ENCODE data around the gene TOE1.

TOE1 gene

DNA sequence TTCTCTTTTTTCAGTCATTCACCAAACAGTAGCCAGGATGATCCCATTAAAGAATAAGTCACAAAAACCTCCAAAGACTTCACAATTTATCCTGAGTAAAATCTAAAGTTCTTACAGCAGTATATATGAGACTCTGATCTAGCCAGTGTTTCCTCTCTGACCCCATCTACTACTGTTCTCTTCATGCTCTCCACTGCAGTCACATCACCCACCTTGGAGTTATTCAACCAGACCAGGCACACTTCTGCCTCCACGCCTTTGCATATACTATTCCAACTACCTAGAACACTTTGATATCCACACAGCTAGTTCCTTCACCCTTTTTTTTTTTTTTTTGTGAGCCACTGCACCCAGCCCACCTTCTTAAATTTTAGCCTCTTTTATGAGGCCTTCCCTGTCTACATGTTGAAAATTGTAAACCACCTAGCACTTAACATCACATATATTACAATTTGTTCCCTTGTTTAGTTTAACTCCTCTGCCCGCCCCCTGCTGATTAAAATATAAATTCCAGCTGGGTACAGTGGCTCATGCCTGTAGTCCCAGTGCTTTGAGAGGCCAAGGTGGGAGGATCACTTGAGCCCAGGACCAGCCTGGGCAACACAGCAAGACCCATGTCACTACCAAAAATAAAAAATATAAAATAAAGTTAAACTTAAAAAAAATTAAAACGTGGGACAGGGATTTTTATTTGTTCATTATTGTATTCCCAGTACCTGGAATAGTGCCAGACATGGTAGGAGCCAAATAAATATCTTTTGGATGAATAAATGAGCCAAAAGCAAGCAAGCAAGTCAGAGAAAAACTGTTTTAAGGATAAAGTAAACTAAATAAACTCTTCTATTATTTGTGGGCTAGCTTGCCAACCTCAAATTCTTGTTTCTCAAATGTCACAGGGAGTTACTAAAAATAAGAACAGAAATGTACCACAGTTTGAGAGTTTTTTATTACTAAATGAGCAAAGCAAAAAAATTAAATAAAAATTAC is 35.4 kb downstream of the TOE1 start:
- Histone ChIP-seq H3K27ac (ENCODE audit: low read length) (no peak overlapping the region), H3K9me3 (ENCODE audit: insufficient read depth, low read length) (no peaks in the 10 kb centered on the region), H3K9ac (ENCODE audit: low read length) (no peak overlapping the region), H3K27me3 (ENCODE audit: low read depth, low read length) (no peaks in the 10 kb centered on the region), H3K4me2 (ENCODE audit: low read length) (no peak overlapping the region), H3K36me3 (replicated peaks; ENCODE audit: low read depth, low read length) (no peaks in the 10 kb centered on the region), H4K20me1 (ENCODE audit: insufficient read depth, low read length) (no peaks in the 10 kb centered on the region), H3K4me1 (ENCODE audit: low read length) (peaks cover 10% of the 10 kb centered on the region), H3K4me3 (ENCODE audit: low read length) (no peak overlapping the region), H3K79me2 (ENCODE audit: low read length) (no peaks in the 10 kb centered on the region), H2AFZ (ENCODE audit: low read depth, low read length) (no peak overlapping the region)
- TF ChIP-seq, protein P1, sequence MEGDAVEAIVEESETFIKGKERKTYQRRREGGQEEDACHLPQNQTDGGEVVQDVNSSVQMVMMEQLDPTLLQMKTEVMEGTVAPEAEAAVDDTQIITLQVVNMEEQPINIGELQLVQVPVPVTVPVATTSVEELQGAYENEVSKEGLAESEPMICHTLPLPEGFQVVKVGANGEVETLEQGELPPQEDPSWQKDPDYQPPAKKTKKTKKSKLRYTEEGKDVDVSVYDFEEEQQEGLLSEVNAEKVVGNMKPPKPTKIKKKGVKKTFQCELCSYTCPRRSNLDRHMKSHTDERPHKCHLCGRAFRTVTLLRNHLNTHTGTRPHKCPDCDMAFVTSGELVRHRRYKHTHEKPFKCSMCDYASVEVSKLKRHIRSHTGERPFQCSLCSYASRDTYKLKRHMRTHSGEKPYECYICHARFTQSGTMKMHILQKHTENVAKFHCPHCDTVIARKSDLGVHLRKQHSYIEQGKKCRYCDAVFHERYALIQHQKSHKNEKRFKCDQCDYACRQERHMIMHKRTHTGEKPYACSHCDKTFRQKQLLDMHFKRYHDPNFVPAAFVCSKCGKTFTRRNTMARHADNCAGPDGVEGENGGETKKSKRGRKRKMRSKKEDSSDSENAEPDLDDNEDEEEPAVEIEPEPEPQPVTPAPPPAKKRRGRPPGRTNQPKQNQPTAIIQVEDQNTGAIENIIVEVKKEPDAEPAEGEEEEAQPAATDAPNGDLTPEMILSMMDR (IDR thresholded peaks at IDR 0.05; ENCODE audit: low read depth, low read length), result no peak
- no peak for TF ChIP-seq EZH2phosphoT487 (IDR thresholded peaks at IDR 0.05; ENCODE audit: low read depth)

DNA sequence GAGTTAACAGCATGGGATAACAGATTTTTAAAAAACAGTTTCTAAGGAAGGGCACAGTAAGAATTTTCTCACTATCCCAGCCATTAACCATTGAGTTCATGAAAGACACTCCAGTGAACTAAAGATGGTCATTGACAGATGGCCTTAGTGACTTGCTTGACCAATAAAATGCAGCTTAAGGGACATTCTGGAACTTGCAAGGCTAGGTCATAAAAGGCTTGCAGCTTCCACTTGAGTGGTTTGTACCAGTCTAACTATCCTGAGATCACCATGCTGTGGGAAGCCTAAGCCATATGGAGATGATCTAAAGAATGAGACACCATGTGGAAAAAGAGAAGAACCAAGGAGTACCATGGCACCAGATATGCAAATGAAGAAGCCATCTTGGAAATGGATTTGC is 38.2 kb downstream of the TOE1 start:
- Histone ChIP-seq H3K9me3 (ENCODE audit: insufficient read depth, low read length) (no peaks in the 10 kb centered on the region), H3K9ac (ENCODE audit: low read length) (no peak overlapping the region), H3K27me3 (ENCODE audit: low read depth, low read length) (no peaks in the 10 kb centered on the region), H3K27ac (ENCODE audit: low read length) (no peak overlapping the region), H3K36me3 (replicated peaks; ENCODE audit: low read depth, low read length) (no peaks in the 10 kb centered on the region), H2AFZ (ENCODE audit: low read depth, low read length) (no peak overlapping the region), H3K4me3 (ENCODE audit: low read length) (no peak overlapping the region), H3K4me2 (ENCODE audit: low read length) (no peak overlapping the region), H3K79me2 (ENCODE audit: low read length) (no peaks in the 10 kb centered on the region), H4K20me1 (ENCODE audit: insufficient read depth, low read length) (no peaks in the 10 kb centered on the region), H3K4me1 (ENCODE audit: low read length) (no peaks in the 10 kb centered on the region)
- no peak for TF ChIP-seq EZH2phosphoT487 (IDR thresholded peaks at IDR 0.05; ENCODE audit: low read depth)

DNA sequence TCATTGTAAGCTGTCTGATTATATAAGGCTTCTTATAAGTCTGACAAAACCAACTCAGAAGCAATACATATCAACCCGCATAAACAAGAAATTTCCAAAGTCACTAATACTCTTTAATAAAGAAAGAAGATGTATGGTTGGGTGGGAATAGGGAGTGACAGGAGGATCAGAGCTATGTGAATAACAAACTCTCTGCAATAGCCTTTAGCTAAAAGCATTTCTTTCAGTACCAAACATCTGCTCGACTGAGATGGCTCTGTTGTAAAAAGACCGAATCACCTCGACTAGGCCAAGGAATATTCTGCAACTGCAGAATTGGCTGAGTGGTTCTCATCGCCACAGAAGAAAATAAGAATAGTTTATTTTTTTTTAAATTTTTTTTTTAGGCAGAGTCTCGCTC is 39.6 kb downstream of the TOE1 start:
- no peaks in the 10 kb centered on the region for H3K79me2 ChIP-seq (ENCODE audit: low read length)
- H3K4me2 ChIP-seq (ENCODE audit: low read length), result no peak overlapping the region
- TF ChIP-seq EZH2phosphoT487 (IDR thresholded peaks at IDR 0.05; ENCODE audit: low read depth), result no peak
- TF ChIP-seq, protein P1 (IDR thresholded peaks at IDR 0.05; ENCODE audit: low read depth, low read length), result no peak
- H3K4me3 ChIP-seq (ENCODE audit: low read length), result no peak overlapping the region
- H3K27me3 ChIP-seq (ENCODE audit: low read depth, low read length), result no peaks in the 10 kb centered on the region
- no peak overlapping the region for H2AFZ ChIP-seq (ENCODE audit: low read depth, low read length)
- H3K9ac ChIP-seq (ENCODE audit: low read length), result no peak overlapping the region
- H3K9me3 ChIP-seq (ENCODE audit: insufficient read depth, low read length), result no peaks in the 10 kb centered on the region
- no peak overlapping the region for H3K27ac ChIP-seq (ENCODE audit: low read length)
- H3K4me1 ChIP-seq (ENCODE audit: low read length), result no peaks in the 10 kb centered on the region
- no peaks in the 10 kb centered on the region for H3K36me3 ChIP-seq (replicated peaks; ENCODE audit: low read depth, low read length)
- no peaks in the 10 kb centered on the region for H4K20me1 ChIP-seq (ENCODE audit: insufficient read depth, low read length)

- Histone ChIP-seq H3K9ac (ENCODE audit: low read length) (no peak overlapping the region), H2AFZ (ENCODE audit: low read depth, low read length) (no peak overlapping the region), H3K4me3 (ENCODE audit: low read length) (no peak overlapping the region), H4K20me1 (ENCODE audit: insufficient read depth, low read length) (no peaks in the 10 kb centered on the region), H3K4me1 (ENCODE audit: low read length) (no peaks in the 10 kb centered on the region), H3K27me3 (ENCODE audit: low read depth, low read length) (no peaks in the 10 kb centered on the region), H3K27ac (ENCODE audit: low read length) (no peak overlapping the region), H3K79me2 (ENCODE audit: low read length) (no peaks in the 10 kb centered on the region), H3K9me3 (ENCODE audit: insufficient read depth, low read length) (no peaks in the 10 kb centered on the region), H3K4me2 (ENCODE audit: low read length) (no peak overlapping the region), H3K36me3 (replicated peaks; ENCODE audit: low read depth, low read length) (no peaks in the 10 kb centered on the region)
- no peak for TF ChIP-seq EZH2phosphoT487 (IDR thresholded peaks at IDR 0.05; ENCODE audit: low read depth)
- TF ChIP-seq, protein P1 (IDR thresholded peaks at IDR 0.05; ENCODE audit: low read depth, low read length), result no peak
Measured at GRCh38 chr1:45380125-45380524, 40.2 kb downstream of the TOE1 start.

Measured in OCI-LY3 (cell line).